ENCODE measurements around the gene CCL22. TPM values are rescaled to one million over a fixed set of nuclear protein-coding genes. Genes with fewer than 3 reads are reported as not detected.

CCL22 gene
- polyA plus RNA-seq, 1 donor from 2014 or later: not detected

DNA sequence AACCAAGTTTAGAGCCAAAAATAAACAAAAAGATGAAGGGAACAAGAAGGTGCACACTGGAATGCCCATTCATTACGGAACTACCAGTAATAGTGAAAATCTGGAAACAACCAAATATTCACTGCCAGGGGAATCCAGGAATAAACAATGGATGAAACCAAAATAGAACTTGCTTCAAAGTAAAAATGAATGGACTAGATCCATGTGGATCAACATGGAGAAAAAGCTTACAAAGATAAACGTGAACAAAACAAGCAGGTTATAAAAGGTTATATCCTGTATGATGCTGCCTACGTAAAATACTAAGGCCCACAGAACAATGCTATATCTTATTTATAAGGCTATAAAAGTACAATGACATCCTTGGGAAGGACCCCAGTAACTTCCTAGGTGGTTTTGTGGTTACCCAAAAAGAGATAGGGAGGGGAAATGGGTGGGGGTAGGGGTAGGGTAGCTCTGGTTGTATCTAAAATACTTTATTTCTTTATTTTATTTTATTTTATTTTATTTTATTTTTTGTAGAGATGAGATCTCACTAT lies 12.8 kb upstream of the CCL22 start:
- TF ChIP-seq TAF1 (IDR thresholded peaks at IDR 0.05; ENCODE audit: low read depth) (no peak), MXI1 (conservative IDR thresholded peaks at IDR 0.05; ENCODE audit: poor library complexity, severe bottlenecking) (no peak), RAD21 (conservative IDR thresholded peaks at IDR 0.05) (no peak), POLR2AphosphoS5 (IDR thresholded peaks at IDR 0.05) (no peak), SMC3 (conservative IDR thresholded peaks at IDR 0.05; ENCODE audit: poor library complexity) (no peak), EP300 (conservative IDR thresholded peaks at IDR 0.05; ENCODE audit: poor library complexity, severe bottlenecking) (no peak), EZH2 (IDR thresholded peaks at IDR 0.05; ENCODE audit: borderline replicate concordance, insufficient read depth, low read length, poor library complexity, severe bottlenecking) (no peak)
- TF ChIP-seq, protein P1, sequence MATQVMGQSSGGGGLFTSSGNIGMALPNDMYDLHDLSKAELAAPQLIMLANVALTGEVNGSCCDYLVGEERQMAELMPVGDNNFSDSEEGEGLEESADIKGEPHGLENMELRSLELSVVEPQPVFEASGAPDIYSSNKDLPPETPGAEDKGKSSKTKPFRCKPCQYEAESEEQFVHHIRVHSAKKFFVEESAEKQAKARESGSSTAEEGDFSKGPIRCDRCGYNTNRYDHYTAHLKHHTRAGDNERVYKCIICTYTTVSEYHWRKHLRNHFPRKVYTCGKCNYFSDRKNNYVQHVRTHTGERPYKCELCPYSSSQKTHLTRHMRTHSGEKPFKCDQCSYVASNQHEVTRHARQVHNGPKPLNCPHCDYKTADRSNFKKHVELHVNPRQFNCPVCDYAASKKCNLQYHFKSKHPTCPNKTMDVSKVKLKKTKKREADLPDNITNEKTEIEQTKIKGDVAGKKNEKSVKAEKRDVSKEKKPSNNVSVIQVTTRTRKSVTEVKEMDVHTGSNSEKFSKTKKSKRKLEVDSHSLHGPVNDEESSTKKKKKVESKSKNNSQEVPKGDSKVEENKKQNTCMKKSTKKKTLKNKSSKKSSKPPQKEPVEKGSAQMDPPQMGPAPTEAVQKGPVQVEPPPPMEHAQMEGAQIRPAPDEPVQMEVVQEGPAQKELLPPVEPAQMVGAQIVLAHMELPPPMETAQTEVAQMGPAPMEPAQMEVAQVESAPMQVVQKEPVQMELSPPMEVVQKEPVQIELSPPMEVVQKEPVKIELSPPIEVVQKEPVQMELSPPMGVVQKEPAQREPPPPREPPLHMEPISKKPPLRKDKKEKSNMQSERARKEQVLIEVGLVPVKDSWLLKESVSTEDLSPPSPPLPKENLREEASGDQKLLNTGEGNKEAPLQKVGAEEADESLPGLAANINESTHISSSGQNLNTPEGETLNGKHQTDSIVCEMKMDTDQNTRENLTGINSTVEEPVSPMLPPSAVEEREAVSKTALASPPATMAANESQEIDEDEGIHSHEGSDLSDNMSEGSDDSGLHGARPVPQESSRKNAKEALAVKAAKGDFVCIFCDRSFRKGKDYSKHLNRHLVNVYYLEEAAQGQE (IDR thresholded peaks at IDR 0.05; ENCODE audit: borderline replicate concordance): no peak
- TF ChIP-seq, protein P2, sequence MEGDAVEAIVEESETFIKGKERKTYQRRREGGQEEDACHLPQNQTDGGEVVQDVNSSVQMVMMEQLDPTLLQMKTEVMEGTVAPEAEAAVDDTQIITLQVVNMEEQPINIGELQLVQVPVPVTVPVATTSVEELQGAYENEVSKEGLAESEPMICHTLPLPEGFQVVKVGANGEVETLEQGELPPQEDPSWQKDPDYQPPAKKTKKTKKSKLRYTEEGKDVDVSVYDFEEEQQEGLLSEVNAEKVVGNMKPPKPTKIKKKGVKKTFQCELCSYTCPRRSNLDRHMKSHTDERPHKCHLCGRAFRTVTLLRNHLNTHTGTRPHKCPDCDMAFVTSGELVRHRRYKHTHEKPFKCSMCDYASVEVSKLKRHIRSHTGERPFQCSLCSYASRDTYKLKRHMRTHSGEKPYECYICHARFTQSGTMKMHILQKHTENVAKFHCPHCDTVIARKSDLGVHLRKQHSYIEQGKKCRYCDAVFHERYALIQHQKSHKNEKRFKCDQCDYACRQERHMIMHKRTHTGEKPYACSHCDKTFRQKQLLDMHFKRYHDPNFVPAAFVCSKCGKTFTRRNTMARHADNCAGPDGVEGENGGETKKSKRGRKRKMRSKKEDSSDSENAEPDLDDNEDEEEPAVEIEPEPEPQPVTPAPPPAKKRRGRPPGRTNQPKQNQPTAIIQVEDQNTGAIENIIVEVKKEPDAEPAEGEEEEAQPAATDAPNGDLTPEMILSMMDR (IDR thresholded peaks at IDR 0.05; ENCODE audit: poor library complexity, severe bottlenecking): no peak
- H3K9ac ChIP-seq (ENCODE audit: low read length): no peak overlapping the region
- no peaks in the 10 kb centered on the region for H4K20me1 ChIP-seq (ENCODE audit: insufficient read depth)
- H3K36me3 ChIP-seq (ENCODE audit: insufficient read depth, low read length): no peaks in the 10 kb centered on the region
- no peaks in the 10 kb centered on the region for H3K79me2 ChIP-seq (replicated peaks; ENCODE audit: insufficient read depth, low read length)
- no peak overlapping the region for H3K27ac ChIP-seq (ENCODE audit: low read length)
- H3K9me2 ChIP-seq (ENCODE audit: insufficient read depth, low read length): no peaks in the 10 kb centered on the region
- H3K9me3 ChIP-seq (ENCODE audit: low read length): no peaks in the 10 kb centered on the region
- H3K27me3 ChIP-seq (ENCODE audit: insufficient read depth, low read depth, low read length): no peaks in the 10 kb centered on the region
- H2AFZ ChIP-seq (ENCODE audit: low read depth, low read length): no peak overlapping the region
- no peaks in the 10 kb centered on the region for H3F3A ChIP-seq (ENCODE audit: insufficient read depth, low read length, poor library complexity, severe bottlenecking)
- H3K4me2 ChIP-seq (ENCODE audit: low read length): no peak overlapping the region
- H3K4me3 ChIP-seq (ENCODE audit: low read length): no peak overlapping the region

DNA sequence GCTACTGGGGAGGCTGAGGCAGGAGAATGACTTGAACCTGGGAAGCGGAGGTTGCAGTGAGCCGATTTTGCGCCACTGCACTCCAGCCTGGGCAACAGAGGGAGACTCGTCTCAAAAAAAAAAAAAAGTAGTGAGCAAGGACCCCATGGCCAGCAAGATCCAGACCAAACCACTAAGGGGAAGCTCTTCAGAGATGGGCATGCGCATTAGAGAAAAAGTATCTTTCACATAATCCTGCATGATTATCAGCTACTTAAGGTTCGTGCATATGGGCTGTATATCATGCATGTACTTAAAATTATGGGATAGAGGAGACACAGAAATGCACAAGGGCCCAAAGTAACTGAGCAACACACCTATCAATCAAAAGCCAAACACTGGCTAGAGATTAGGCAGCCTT lies 10.7 kb upstream of the CCL22 start:
- no peak overlapping the region for H3K4me2 ChIP-seq (ENCODE audit: low read length)

More for the DNA sequence above, 10.7 kb upstream of the CCL22 start:
- no peaks in the 10 kb centered on the region for H3K27me3 ChIP-seq (ENCODE audit: insufficient read depth, low read depth, low read length)
- no peaks in the 10 kb centered on the region for H3K9me2 ChIP-seq (ENCODE audit: insufficient read depth, low read length)
- H3K79me2 ChIP-seq (replicated peaks; ENCODE audit: insufficient read depth, low read length): no peaks in the 10 kb centered on the region
- H3K4me3 ChIP-seq (ENCODE audit: low read length): no peak overlapping the region
- H2AFZ ChIP-seq (ENCODE audit: low read depth, low read length): no peak overlapping the region
- no peaks in the 10 kb centered on the region for H3K36me3 ChIP-seq (ENCODE audit: insufficient read depth, low read length)
- H3K9me3 ChIP-seq (ENCODE audit: low read length): no peaks in the 10 kb centered on the region
- no peaks in the 10 kb centered on the region for H3F3A ChIP-seq (ENCODE audit: insufficient read depth, low read length, poor library complexity, severe bottlenecking)
- no peak overlapping the region for H3K27ac ChIP-seq (ENCODE audit: low read length)
- no peak overlapping the region for H3K9ac ChIP-seq (ENCODE audit: low read length)
- H4K20me1 ChIP-seq (ENCODE audit: insufficient read depth): no peaks in the 10 kb centered on the region
- TF ChIP-seq EZH2 (IDR thresholded peaks at IDR 0.05; ENCODE audit: borderline replicate concordance, insufficient read depth, low read length, poor library complexity, severe bottlenecking) (no peak), POLR2AphosphoS5 (IDR thresholded peaks at IDR 0.05) (no peak), MXI1 (conservative IDR thresholded peaks at IDR 0.05; ENCODE audit: poor library complexity, severe bottlenecking) (no peak), SMC3 (conservative IDR thresholded peaks at IDR 0.05; ENCODE audit: poor library complexity) (no peak), RAD21 (conservative IDR thresholded peaks at IDR 0.05) (no peak), TAF1 (IDR thresholded peaks at IDR 0.05; ENCODE audit: low read depth) (no peak), EP300 (conservative IDR thresholded peaks at IDR 0.05; ENCODE audit: poor library complexity, severe bottlenecking) (no peak)
- TF ChIP-seq, protein P2 (IDR thresholded peaks at IDR 0.05; ENCODE audit: poor library complexity, severe bottlenecking): no peak
- TF ChIP-seq, protein P1 (IDR thresholded peaks at IDR 0.05; ENCODE audit: borderline replicate concordance): no peak
